ENCODE data around the gene FBXL16. TPM values are rescaled to one million over a fixed set of nuclear protein-coding genes. Genes with fewer than 3 reads are reported as not detected.

FBXL16 gene
- total RNA-seq, 4 donors from 2014 or later, result 2.2 to 8.4 (median 3.7) TPM

- intact Hi-C loops (cut with DNase I), result no loop called here
- WGBS, 2 donors, result 4 to 11% methylated on average over 4 to 13 of the region's 76 CpGs
- Histone ChIP-seq H3K4me3 (peak overlapping the region in 1 of 4 donors; percentile 3), H3K27ac (no peak overlapping the region), H3K36me3 (no peaks in the 10 kb centered on the region), H3K27me3 (peaks cover 27 to 100% (median 38%) of the 10 kb centered on the region in 4 donors), H3K4me1 (peaks cover 5 to 38% (median 26%) of the 10 kb centered on the region in 3 donors), H3K9me3 (no peaks in the 10 kb centered on the region)
- no peak for TF ChIP-seq POLR2A (IDR thresholded peaks at IDR 0.05)
- no peak for DNase-seq
Measured at GRCh38 chr16:700684-701584, 4.7 kb downstream of the FBXL16 start.

- WGBS, 2 donors, result 60 to 70% methylated on average over 9 to 10 of the region's 19 CpGs
- TF ChIP-seq POLR2A (IDR thresholded peaks at IDR 0.05) (no peak), CTCF (IDR thresholded peaks at IDR 0.05) (no peak)
Measured at GRCh38 chr16:698911-699671, 6.5 kb downstream of the FBXL16 start.

GRCh38 chr16:695355-696089 lies 10.1 kb downstream of the FBXL16 start:
- Histone ChIP-seq H3K4me1 (peaks cover 22 to 70% (median 40%) of the 10 kb centered on the region in 3 donors), H3K36me3 (no peaks in the 10 kb centered on the region), H3K4me3 (peak overlapping the region; percentile 37 to 66 (median 56)), H3K27ac (peak overlapping the region; percentile 79 to 90 (median 82)), H3K9me3 (no peaks in the 10 kb centered on the region), H3K27me3 (peaks cover 0 to 90% (median 24%) of the 10 kb centered on the region in 4 donors)
- intact Hi-C loops (cut with DNase I), result no loop called here
- DNase-seq, result no peak
- WGBS, 2 donors, result 0 to 5% methylated on average over 1 to 6 of the region's 71 CpGs
- TF ChIP-seq CTCF (IDR thresholded peaks at IDR 0.05) (no peak), POLR2A (IDR thresholded peaks at IDR 0.05) (peak in 1 of 4 donors; percentile 32)

More at GRCh38 chr16:698911-699671, 6.5 kb downstream of the FBXL16 start:
- Histone ChIP-seq H3K27me3 (peaks cover 14 to 100% (median 41%) of the 10 kb centered on the region in 4 donors), H3K27ac (no peak overlapping the region), H3K9me3 (no peaks in the 10 kb centered on the region), H3K4me3 (no peak overlapping the region), H3K36me3 (no peaks in the 10 kb centered on the region), H3K4me1 (peaks cover 20 to 43% (median 34%) of the 10 kb centered on the region in 3 donors)
- DNase-seq, result no peak
- intact Hi-C loops (cut with DNase I), result no loop called here

- intact Hi-C loops (cut with DNase I), result no loop called here
- Histone ChIP-seq H3K36me3 (no peaks in the 10 kb centered on the region), H3K9me3 (no peaks in the 10 kb centered on the region), H3K4me3 (peak overlapping the region; percentile 37 to 66 (median 56)), H3K27ac (peak overlapping the region; percentile 81 to 90 (median 86)), H3K27me3 (peaks cover 0 to 84% (median 18%) of the 10 kb centered on the region in 4 donors), H3K4me1 (peaks cover 25 to 70% (median 42%) of the 10 kb centered on the region in 3 donors)
- DNase-seq, result no peak
- WGBS, 2 donors, result 0% methylated on average over 2 of the region's 37 CpGs; no CpG with 5 or more reads in 1 of the 2 donors
- TF ChIP-seq CTCF (IDR thresholded peaks at IDR 0.05) (no peak), POLR2A (IDR thresholded peaks at IDR 0.05) (peak in 1 of 4 donors; percentile 4)
Measured at GRCh38 chr16:694863-695354, 10.7 kb downstream of the FBXL16 start.

Measured in esophagus squamous epithelium (tissue), 5 donors.